IMR-90 (cell line): ENCODE results near the gene REPIN1. TPM values are rescaled to one million over a fixed set of nuclear protein-coding genes. Genes with fewer than 3 reads are reported as not detected.

Experiments used
- ATAC-seq: fragments of 200-7000 bp; cut with Tn5 transposase; 2 replicates; pipeline ENCODE4 v1.9.1; 2020; ENCODE audit warnings: low read depth, mild to moderate bottlenecking, moderate library complexity
- BruUV-seq: library from RNA; stranded (reverse); fragments of 400-500 nt; replicated peaks from 2 replicates; lab custom pipeline; 2021; lab: Mats Ljungman, UMichigan
- CTCF ChIA-PET: fragments of 300-600 bp; formaldehyde crosslinking; extraction: SDS; loops from one replicate; lab custom pipeline; 2021; ENCODE audit warnings: antibody characterized with exemption; lab: Yijun Ruan, JAX
- POLR2A ChIA-PET: fragments of 300-600 bp; sonication (Branson Sonifier 250); formaldehyde crosslinking; loops from one replicate; lab custom pipeline; 2022; ENCODE audit warnings: antibody characterized with exemption; ENCODE audit not compliant: unreplicated experiment; lab: Charles Lee
- DNase-seq: peaks from one replicate; pipeline ENCODE4 v3.0.0; 2013
- H2AFZ ChIP-seq: replicated peaks from 2 replicates; pipeline ENCODE3; 2013; ENCODE audit warnings: low read length, mild to moderate bottlenecking; ENCODE audit not compliant: poor library complexity
- H2AK5ac ChIP-seq: 2 replicates; pipeline ENCODE4 v1.6.1; 2013; ENCODE audit warnings: low read depth, low read length, inconsistent platforms
- H2AK9ac ChIP-seq: replicated peaks from 2 replicates; pipeline ENCODE3; 2013; ENCODE audit warnings: mild to moderate bottlenecking, low read depth, low read length, moderate library complexity; ENCODE audit not compliant: poor library complexity
- H2BK120ac ChIP-seq: 2 replicates; pipeline ENCODE4 v1.6.1; 2013; ENCODE audit warnings: low read depth, low read length, inconsistent platforms
- H2BK15ac ChIP-seq: 3 replicates; pipeline ENCODE4 v1.6.1; 2013; ENCODE audit warnings: low read depth, low read length, inconsistent platforms
- H2BK20ac ChIP-seq: 2 replicates; pipeline ENCODE4 v1.6.1; 2013; ENCODE audit warnings: low read depth, mild to moderate bottlenecking, inconsistent platforms, low read length, moderate library complexity
- H2BK5ac ChIP-seq: 2 replicates; pipeline ENCODE4 v1.6.1; 2013; ENCODE audit warnings: mild to moderate bottlenecking, low read depth, low read length, inconsistent platforms; ENCODE audit not compliant: poor library complexity, severe bottlenecking
- H3K14ac ChIP-seq: replicated peaks from 2 replicates; pipeline ENCODE4 v1.6.1; 2013; ENCODE audit warnings: low read depth, low read length, inconsistent platforms
- H3K18ac ChIP-seq: 2 replicates; pipeline ENCODE4 v1.6.1; 2013; ENCODE audit warnings: low read depth, low read length, control low read depth
- H3K23ac ChIP-seq: 2 replicates; pipeline ENCODE4 v1.6.1; 2013; ENCODE audit warnings: low read depth, low read length, inconsistent platforms
- H3K27ac ChIP-seq: 2 replicates; pipeline ENCODE4 v1.5.1; 2013; ENCODE audit warnings: mild to moderate bottlenecking, control low read depth, low read length; ENCODE audit not compliant: insufficient read depth
- H3K27me3 ChIP-seq: 2 replicates; pipeline ENCODE4 v1.6.1; 2013; ENCODE audit warnings: low read length; ENCODE audit not compliant: control insufficient read depth, insufficient read depth
- H3K36me3 ChIP-seq: 2 replicates; pipeline ENCODE4 v1.6.1; 2013; ENCODE audit warnings: low read length, mixed read lengths; ENCODE audit not compliant: control insufficient read depth, insufficient read depth
- H3K4ac ChIP-seq: 2 replicates; pipeline ENCODE4 v1.6.1; 2013; ENCODE audit warnings: low read depth, low read length, inconsistent platforms
- H3K4me1 ChIP-seq: 2 replicates; pipeline ENCODE4 v1.6.1; 2013; ENCODE audit warnings: low read length, mixed read lengths; ENCODE audit not compliant: control insufficient read depth, insufficient read depth
- H3K4me2 ChIP-seq: 2 replicates; pipeline ENCODE4 v1.6.1; 2013; ENCODE audit warnings: low read depth, mild to moderate bottlenecking, control low read depth, low read length, moderate library complexity
- H3K4me3 ChIP-seq: 2 replicates; pipeline ENCODE4 v1.5.1; 2013; ENCODE audit warnings: low read depth, mild to moderate bottlenecking, control low read depth, low read length, moderate library complexity; ENCODE audit not compliant: insufficient read depth
- H3K56ac ChIP-seq: 2 replicates; pipeline ENCODE4 v1.6.1; 2013; ENCODE audit warnings: low read length, inconsistent platforms; ENCODE audit not compliant: insufficient read depth; ENCODE audit errors: extremely low read depth
- H3K79me1 ChIP-seq, 2 experiments: 2 replicates each; pipeline ENCODE4 v1.6.1; 2013; ENCODE audit warnings: low read length in 2 of 2, inconsistent platforms in 1 of 2, low read depth in 1 of 2
- H3K9ac ChIP-seq: 2 replicates; pipeline ENCODE4 v1.6.1; 2013; ENCODE audit warnings: low read depth, low read length, control low read depth
- H3K9me1 ChIP-seq: 2 replicates; pipeline ENCODE4 v1.6.1; 2013; ENCODE audit warnings: low read length, inconsistent platforms; ENCODE audit not compliant: insufficient read depth
- H3K9me3 ChIP-seq: 2 replicates; pipeline ENCODE4 v1.6.1; 2013; ENCODE audit warnings: low read length; ENCODE audit not compliant: control insufficient read depth, insufficient read depth
- H4K20me1 ChIP-seq: 2 replicates; pipeline ENCODE4 v1.6.1; 2013; ENCODE audit warnings: low read length, inconsistent platforms; ENCODE audit not compliant: insufficient read depth
- H4K5ac ChIP-seq: 2 replicates; pipeline ENCODE4 v1.6.1; 2013; ENCODE audit warnings: mild to moderate bottlenecking, low read depth, low read length, control low read depth
- H4K8ac ChIP-seq, 2 experiments: 2 replicates each; pipeline ENCODE4 v1.6.1; 2013; ENCODE audit warnings: low read depth in 2 of 2, low read length in 2 of 2, control low read depth in 1 of 2, inconsistent platforms in 1 of 2
- H4K91ac ChIP-seq: 2 replicates; pipeline ENCODE4 v1.6.1; 2013; ENCODE audit warnings: low read depth, low read length, inconsistent platforms; ENCODE audit not compliant: insufficient read depth
- MAZ ChIP-seq: IDR thresholded peaks from 2 replicates; pipeline ENCODE4 v1.6.1; 2012; ENCODE audit warnings: low read depth, mild to moderate bottlenecking, low read length, improper control_type of control experiment, moderate library complexity, borderline replicate concordance
- RCOR1 ChIP-seq: IDR thresholded peaks from 2 replicates; pipeline ENCODE4 v1.6.1; 2012; ENCODE audit warnings: mild to moderate bottlenecking, low read length, improper control_type of control experiment; ENCODE audit not compliant: insufficient replicate concordance
- RFX5 ChIP-seq: IDR thresholded peaks from 2 replicates; pipeline ENCODE4 v1.8.0; 2012; ENCODE audit warnings: low read depth, mild to moderate bottlenecking, low read length, moderate library complexity
- WGBS, 2 experiments: methylation state at CpG; one replicate each; pipeline versions ENCODE4 v1.1.5 to v1.1.7; 2013; ENCODE audit warnings: missing lambda C conversion rate in 2 of 2; ENCODE audit not compliant: insufficient read length in 1 of 2; ENCODE audit errors: extremely low coverage in 2 of 2; 5-methylcytosine and 5-hydroxymethylcytosine counted together
- dilution Hi-C: fragments of 300-500 bp; cut with HindIII; formaldehyde crosslinking; loops from one replicate; pipeline ENCODE4 v1.14.3; 2018; ENCODE audit warnings: low sequenced_read_pairs; ENCODE audit not compliant: unreplicated experiment
- in situ Hi-C: fragments of 300-500 bp; cut with MboI; formaldehyde crosslinking; loops from 3 replicates; pipeline ENCODE4 v1.14.3; 2019; ENCODE audit warnings: low sequenced_read_pairs, inconsistent platforms, mixed read lengths
- intact Hi-C: fragments of 100-400 bp; cut with micrococcal nuclease; formaldehyde crosslinking; loops from 2 replicates; pipeline ENCODE4 v1.10.0; 2022
- polyA plus RNA-seq, 3 experiments: library from polyadenylated mRNA; depleted of rRNA; stranded (reverse); fragments of >200 nt; gene quantifications; 2 replicates each; pipeline ENCODE4 v1.2.3, GENCODE V29; 2012; ENCODE audit warnings: low replicate concordance in 1 of 3
- total RNA-seq: library from RNA; depleted of rRNA; stranded (reverse); fragments of >200 nt; gene quantifications from 2 replicates; pipeline ENCODE4 v1.2.3, GENCODE V29; 2012

The REPIN1 gene
- total and polyA plus RNA-seq, 2 of the 4 experiments (the other 2 are of a cell fraction) = 19.4 to 50.6 TPM

GRCh38 chr7:150338166-150338829 lies 30.3 kb upstream of the REPIN1 start:
- ATAC-seq = no peak
- intact Hi-C loops (no loop called here), dilution Hi-C loops (no loop called here), in situ Hi-C loops (no loop called here)
- H4K91ac ChIP-seq = no peak overlapping the region
- H4K20me1 ChIP-seq = 0 out of 2 replicates have a peak, but pooled peaks cover 3% of the 10 kb centered on the region
- no peak overlapping the region for H3K14ac ChIP-seq
- H2AK5ac ChIP-seq = peak overlapping the region; percentile 43; the same call in 1 of the 2 replicates
- no peak overlapping the region for H3K9ac ChIP-seq
- BruUV-seq = no TSS peak
- no peak overlapping the region for H2AFZ ChIP-seq
- H3K9me3 ChIP-seq = peaks cover 5% of the 10 kb centered on the region; the same call in 1 of the 2 replicates
- no peak overlapping the region; the same call in 2 of the 3 replicates for H2BK15ac ChIP-seq
- no peak overlapping the region for H2AK9ac ChIP-seq
- H3K4me3 ChIP-seq = no peak overlapping the region
- TF ChIP-seq MAZ = no peak
- no peak for TF ChIP-seq RFX5
- no peak for TF ChIP-seq RCOR1
- H3K36me3 ChIP-seq = no peaks in the 10 kb centered on the region
- H3K27me3 ChIP-seq = peaks cover 18% of the 10 kb centered on the region
- H3K79me1 ChIP-seq = no peaks in the 10 kb centered on the region
- WGBS, 2 experiments = no CpG with 5 or more reads among the region's 11 CpGs
- 0 out of 2 replicates have a peak overlapping the region, but pooled peaks have one; percentile 5 for H2BK20ac ChIP-seq
- H4K5ac ChIP-seq = no peak overlapping the region
- H3K9me1 ChIP-seq = peaks cover 11% of the 10 kb centered on the region; the same call in 1 of the 2 replicates
- no peak overlapping the region for H2BK120ac ChIP-seq
- ChIA-PET CTCF (no interaction called here), POLR2A (no interaction called here)
- H4K8ac ChIP-seq = no peak overlapping the region
- H3K27ac ChIP-seq = no peak overlapping the region
- H3K4me1 ChIP-seq = peaks cover 33% of the 10 kb centered on the region
- no peak overlapping the region for H3K18ac ChIP-seq
- H3K4me2 ChIP-seq = no peak overlapping the region
- DNase-seq = no peak
- H3K23ac ChIP-seq = no peak overlapping the region
- H3K4ac ChIP-seq = no peak overlapping the region; the same call in 1 of the 2 replicates
- H3K56ac ChIP-seq = no peak overlapping the region
- H2BK5ac ChIP-seq = no peak overlapping the region
